GM23248 (cell line): Measurements from ENCODE around the gene SYNE2. TPM values are rescaled to one million over a fixed set of nuclear protein-coding genes. Genes with fewer than 3 reads are reported as not detected.

Experiments
- DNase-seq: peaks from one replicate; pipeline ENCODE4 v3.0.0-alpha.2; 2015
- H2AFZ ChIP-seq: fragments of 200-600 bp; sonication (generic); 2 replicates; pipeline ENCODE4 v1.6.1; 2016; ENCODE audit warnings: antibody characterized with exemption
- H3F3A ChIP-seq: fragments of 200-600 bp; sonication (generic); 2 replicates; pipeline ENCODE4 v1.6.1; 2016; ENCODE audit warnings: mild to moderate bottlenecking, antibody characterized with exemption, mixed run types; ENCODE audit not compliant: insufficient read depth
- H3K27ac ChIP-seq: fragments of 200-600 bp; sonication (generic); 2 replicates; pipeline ENCODE4 v1.5.1; 2016; ENCODE audit warnings: mild to moderate bottlenecking
- H3K27me3 ChIP-seq: fragments of 200-600 bp; sonication (generic); replicated peaks from 2 replicates; pipeline ENCODE4 v1.6.1; 2016; ENCODE audit warnings: mild to moderate bottlenecking; ENCODE audit not compliant: insufficient read depth
- H3K36me3 ChIP-seq: fragments of 200-600 bp; sonication (generic); 2 replicates; pipeline ENCODE4 v1.6.1; 2016; ENCODE audit warnings: low read depth, mild to moderate bottlenecking
- H3K4me1 ChIP-seq: fragments of 200-600 bp; sonication (generic); 2 replicates; pipeline ENCODE4 v1.6.1; 2016; ENCODE audit warnings: mild to moderate bottlenecking; ENCODE audit not compliant: insufficient read depth
- H3K4me2 ChIP-seq: fragments of 200-600 bp; sonication (generic); one replicate; pipeline ENCODE4 v1.6.1; 2016; ENCODE audit warnings: mild to moderate bottlenecking; ENCODE audit not compliant: unreplicated experiment
- H3K4me3 ChIP-seq: fragments of 200-600 bp; sonication (generic); 2 replicates; pipeline ENCODE4 v1.5.1; 2016; ENCODE audit warnings: mild to moderate bottlenecking
- H3K79me2 ChIP-seq: fragments of 200-600 bp; sonication (generic); 2 replicates; pipeline ENCODE4 v1.6.1; 2016; ENCODE audit warnings: mild to moderate bottlenecking; ENCODE audit not compliant: insufficient read depth
- H3K9ac ChIP-seq: fragments of 200-600 bp; sonication (generic); 2 replicates; pipeline ENCODE4 v1.6.1; 2016; ENCODE audit warnings: mild to moderate bottlenecking
- H3K9me2 ChIP-seq: fragments of 200-600 bp; sonication (generic); 2 replicates; pipeline ENCODE4 v1.6.1; 2016; ENCODE audit warnings: mixed run types, mild to moderate bottlenecking, moderate library complexity; ENCODE audit not compliant: insufficient read depth
- H3K9me3 ChIP-seq: fragments of 200-600 bp; sonication (generic); one replicate; pipeline ENCODE4 v1.6.1; 2017; ENCODE audit warnings: low read depth
- H4K20me1 ChIP-seq: fragments of 200-600 bp; sonication (generic); 2 replicates; pipeline ENCODE4 v1.6.0; 2016; ENCODE audit not compliant: insufficient read depth
- EZH2 ChIP-seq: fragments of 200-600 bp; sonication (generic); IDR thresholded peaks from 2 replicates; pipeline ENCODE4 v1.6.1; 2018; ENCODE audit warnings: antibody characterized with exemption, mild to moderate bottlenecking; ENCODE audit not compliant: insufficient read depth, poor library complexity, severe bottlenecking
- EZH2phosphoT487 ChIP-seq: fragments of 200-600 bp; sonication (generic); IDR thresholded peaks from 2 replicates; pipeline ENCODE4 v1.6.1; 2018; ENCODE audit warnings: antibody characterized with exemption, moderate library complexity, mild to moderate bottlenecking, low read depth; ENCODE audit not compliant: insufficient read depth
- WGBS, 2 experiments: methylation state at CpG; one replicate each; pipeline ENCODE4 v1.1.6; 2015 to 2017; ENCODE audit warnings: low lambda C conversion rate in 2 of 2, low coverage in 1 of 2; ENCODE audit errors: missing lambda C conversion rate in 2 of 2; 5-methylcytosine and 5-hydroxymethylcytosine counted together
- in situ Hi-C: fragments of 300-500 bp; cut with MboI; formaldehyde crosslinking; loops from 2 replicates; pipeline ENCODE4 v1.15.0; 2020
- polyA plus RNA-seq: library from polyadenylated mRNA; unstranded; fragments of >200 nt; fragmentation: Nextera tagmentation; extraction: Ambion mirVana; gene quantifications from 2 replicates; pipeline ENCODE4 v1.2.1, GENCODE V29; 2016
- total RNA-seq: library from RNA; depleted of rRNA; stranded (reverse); fragments of >200 nt; shearing (Covaris generic); gene quantifications from 2 replicates; pipeline ENCODE4 v1.2.3, GENCODE V29; 2014

Gene SYNE2
- total and polyA plus RNA-seq, 2 experiments from 2014 or later = 2.8 to 4.4 TPM

- Histone ChIP-seq H3K9me2 (no peaks in the 10 kb centered on the region), H3K27me3 (no peaks in the 10 kb centered on the region), H3F3A (no peaks in the 10 kb centered on the region), H3K4me3 (no peak overlapping the region), H3K27ac (no peak overlapping the region), H3K79me2 (no peaks in the 10 kb centered on the region), H3K36me3 (no peaks in the 10 kb centered on the region), H2AFZ (no peak overlapping the region), H3K9ac (no peak overlapping the region), H3K4me1 (no peaks in the 10 kb centered on the region), H3K9me3 (no peaks in the 10 kb centered on the region), H3K4me2 (no peak overlapping the region), H4K20me1 (no peaks in the 10 kb centered on the region)
- in situ Hi-C loops = no loop called here
- 88 to 96% methylated on average over 2 of the region's 2 CpGs for WGBS, 2 experiments
- no peak for DNase-seq
- TF ChIP-seq EZH2 (no peak), EZH2phosphoT487 (no peak)
Observed at GRCh38 chr14:64049616-64050381, 197.0 kb downstream of the SYNE2 start.

DNA sequence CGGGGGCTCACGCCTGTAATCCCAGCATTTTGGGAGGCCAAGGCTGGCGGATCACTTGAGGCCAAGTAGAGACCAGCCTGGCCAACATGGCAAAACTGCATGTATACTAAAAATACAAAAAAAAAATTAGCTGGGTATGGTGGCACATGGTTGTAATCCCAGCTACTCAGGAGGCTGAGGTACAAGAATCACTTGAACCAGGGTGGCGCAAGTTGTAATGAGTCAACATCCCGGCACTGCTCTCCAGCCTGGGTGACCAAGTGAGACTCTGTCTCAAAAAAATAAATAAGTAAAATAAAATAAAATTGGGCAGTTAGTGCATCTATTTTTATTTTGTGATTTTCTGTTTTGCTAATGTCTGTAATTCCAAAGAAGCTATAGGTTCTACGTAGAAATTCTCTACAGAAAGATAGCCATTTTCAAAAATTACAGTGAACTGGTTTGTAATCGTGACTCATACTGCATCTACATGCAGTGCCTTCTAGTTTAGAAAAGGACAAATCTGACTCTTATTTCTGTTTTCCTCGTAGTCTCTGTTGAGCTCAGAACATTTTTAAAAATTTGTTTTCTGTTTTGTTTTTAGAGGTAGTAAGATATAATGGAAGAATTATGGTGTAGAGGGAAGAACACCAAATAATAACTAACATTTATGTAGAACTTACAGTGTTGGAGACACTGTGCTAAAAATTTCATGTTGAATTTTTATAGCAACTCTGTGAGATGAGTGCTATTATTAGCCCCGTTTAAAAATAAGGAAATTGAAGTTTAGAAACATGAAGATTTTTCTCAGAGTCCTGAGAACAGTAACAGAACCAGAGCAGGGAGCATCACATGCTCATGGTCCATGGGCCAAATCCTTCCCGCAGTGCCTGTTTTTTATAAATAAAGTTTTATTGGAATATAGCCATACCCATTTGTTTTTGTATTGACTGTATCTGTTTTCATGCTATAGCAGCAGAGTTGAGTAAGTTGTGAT, 201.2 kb downstream of the SYNE2 start:
- in situ Hi-C loops = no loop called here
- no peaks in the 10 kb centered on the region for H3K36me3 ChIP-seq
- TF ChIP-seq EZH2phosphoT487 = no peak
- no peak for TF ChIP-seq EZH2
- H3K27ac ChIP-seq = no peak overlapping the region
- H4K20me1 ChIP-seq = no peaks in the 10 kb centered on the region
- no peaks in the 10 kb centered on the region for H3K4me1 ChIP-seq
- DNase-seq = peak; percentile 33
- H3K79me2 ChIP-seq = no peaks in the 10 kb centered on the region
- H3K27me3 ChIP-seq = no peaks in the 10 kb centered on the region
- H3K9me2 ChIP-seq = no peaks in the 10 kb centered on the region
- H3K9me3 ChIP-seq = no peaks in the 10 kb centered on the region
- H3K4me2 ChIP-seq = no peak overlapping the region
- no peaks in the 10 kb centered on the region for H3F3A ChIP-seq
- H2AFZ ChIP-seq = no peak overlapping the region
- H3K4me3 ChIP-seq = no peak overlapping the region
- H3K9ac ChIP-seq = no peak overlapping the region
- 85 to 87% methylated on average over 10 of the region's 10 CpGs for WGBS, 2 experiments

GRCh38 chr14:64059454-64060198, 206.8 kb downstream of the SYNE2 start:
- H3K9ac ChIP-seq = no peak overlapping the region
- no peaks in the 10 kb centered on the region for H3K79me2 ChIP-seq
- H3K9me3 ChIP-seq = no peaks in the 10 kb centered on the region
- no peaks in the 10 kb centered on the region for H3K27me3 ChIP-seq
- TF ChIP-seq EZH2phosphoT487 (no peak), EZH2 (no peak)
- H3F3A ChIP-seq = no peaks in the 10 kb centered on the region
- no peak overlapping the region for H2AFZ ChIP-seq
- 80 to 84% methylated on average over 6 of the region's 6 CpGs for WGBS, 2 experiments
- H3K36me3 ChIP-seq = no peaks in the 10 kb centered on the region
- no peak overlapping the region for H3K4me3 ChIP-seq
- in situ Hi-C loops = no loop called here
- H3K9me2 ChIP-seq = no peaks in the 10 kb centered on the region
- no peaks in the 10 kb centered on the region for H4K20me1 ChIP-seq
- H3K4me1 ChIP-seq = no peaks in the 10 kb centered on the region
- no peak overlapping the region for H3K27ac ChIP-seq
- H3K4me2 ChIP-seq = no peak overlapping the region
- no peak for DNase-seq

- Histone ChIP-seq H3K4me3 (no peak overlapping the region), H3K9ac (no peak overlapping the region)
- DNase-seq = no peak
Observed at GRCh38 chr14:64060199-64060545, 207.4 kb downstream of the SYNE2 start.

More at GRCh38 chr14:64060199-64060545, 207.4 kb downstream of the SYNE2 start:
- Histone ChIP-seq H3K27me3 (no peaks in the 10 kb centered on the region), H3K4me1 (no peaks in the 10 kb centered on the region), H3K36me3 (no peaks in the 10 kb centered on the region), H3K9me3 (no peaks in the 10 kb centered on the region), H2AFZ (no peak overlapping the region), H3K79me2 (no peaks in the 10 kb centered on the region), H4K20me1 (no peaks in the 10 kb centered on the region), H3K4me2 (no peak overlapping the region), H3F3A (no peaks in the 10 kb centered on the region), H3K27ac (no peak overlapping the region), H3K9me2 (no peaks in the 10 kb centered on the region)
- in situ Hi-C loops = no loop called here
- TF ChIP-seq EZH2 = no peak
- no peak for TF ChIP-seq EZH2phosphoT487
- WGBS, 2 experiments = 80 to 88% methylated on average over 1 of the region's 1 CpG
